ENCODE data around the gene PLAAT3.

GRCh38 chr11:63611395-63611747, 2.9 kb downstream of the PLAAT3 start:
- TF ChIP-seq CTCF (IDR thresholded peaks at IDR 0.05; ENCODE audit: low read depth, low read length) (no peak), EZH2phosphoT487 (IDR thresholded peaks at IDR 0.05; ENCODE audit: low read depth) (no peak)
